HL-60/S4 (cell line): Measurements from ENCODE around the gene HLA-F.

Experiments used
- in situ Hi-C: fragments of 300-500 bp; cut with MboI; formaldehyde crosslinking; loops from 2 replicates; pipeline ENCODE4 v1.14.3; 2022; ENCODE audit warnings: low sequenced_read_pairs

Gene HLA-F

GRCh38 chr6:29723262-29723665 lies at the start of gene HLA-F:
TSS of gene HLA-F (plus strand) at chr6:29723434. CDS start at chr6:29723464, 30 bp downstream.
- in situ Hi-C loops, result no loop called here

GRCh38 chr6:29674008-29674407 lies 49.2 kb upstream of the HLA-F start:
- in situ Hi-C loops, result no loop called here

GRCh38 chr6:29675561-29675960 lies 47.7 kb upstream of the HLA-F start:
- in situ Hi-C loops, result no loop called here

DNA sequence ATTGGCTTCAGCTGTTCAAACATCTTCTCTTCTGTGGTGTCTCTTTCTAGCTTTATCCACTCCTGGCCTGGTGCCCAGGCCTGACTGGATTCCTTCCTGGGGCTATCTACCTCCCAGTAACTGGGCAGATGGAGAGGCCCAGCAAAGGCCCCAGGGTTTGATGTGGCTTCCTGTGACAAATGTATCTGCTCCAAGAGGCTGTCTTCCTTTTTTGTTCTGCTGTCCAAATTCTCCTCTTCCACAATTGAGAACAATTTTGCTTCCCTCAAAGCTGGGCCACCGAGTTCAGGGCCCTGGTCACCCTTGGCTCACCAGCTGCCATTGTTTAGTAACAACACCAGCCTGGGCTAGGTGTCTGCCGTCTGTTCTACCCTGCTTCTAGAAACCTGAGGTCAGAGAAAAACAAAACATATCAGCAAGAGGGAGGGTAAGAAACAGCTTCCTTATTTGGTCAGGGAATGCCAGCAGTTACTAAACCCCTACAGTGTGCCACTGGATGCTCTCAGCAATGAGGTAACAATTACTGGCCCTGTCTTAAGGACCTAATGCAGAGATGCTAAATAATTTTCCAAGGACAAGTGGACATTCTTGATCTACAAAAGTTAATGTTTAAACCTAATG lies 46.1 kb upstream of the HLA-F start:
- in situ Hi-C loops, result no loop called here

DNA sequence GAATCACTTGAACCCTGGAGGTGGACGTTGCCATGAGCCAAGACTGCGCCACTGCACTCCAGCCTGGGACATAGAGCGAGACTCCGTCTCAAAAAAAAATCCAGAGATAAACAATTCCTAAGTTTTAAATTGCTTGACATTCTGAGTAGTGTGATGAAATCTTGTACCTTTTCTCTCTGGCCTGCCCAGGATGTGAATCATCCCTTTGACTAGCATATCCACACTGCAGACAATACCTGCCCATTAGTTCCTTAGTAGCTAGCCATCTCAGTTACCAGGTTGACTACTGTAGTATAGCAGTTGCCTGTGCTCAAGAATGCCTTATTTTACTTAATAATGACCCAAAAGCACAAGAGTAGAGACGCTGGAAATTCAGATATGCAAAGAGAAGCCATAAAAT lies 45.1 kb upstream of the HLA-F start:
- in situ Hi-C loops, result no loop called here

GRCh38 chr6:29679962-29680361 lies 43.3 kb upstream of the HLA-F start:
- in situ Hi-C loops, result no loop called here

GRCh38 chr6:29680416-29680815 lies 42.8 kb upstream of the HLA-F start:
- in situ Hi-C loops, result no loop called here

DNA sequence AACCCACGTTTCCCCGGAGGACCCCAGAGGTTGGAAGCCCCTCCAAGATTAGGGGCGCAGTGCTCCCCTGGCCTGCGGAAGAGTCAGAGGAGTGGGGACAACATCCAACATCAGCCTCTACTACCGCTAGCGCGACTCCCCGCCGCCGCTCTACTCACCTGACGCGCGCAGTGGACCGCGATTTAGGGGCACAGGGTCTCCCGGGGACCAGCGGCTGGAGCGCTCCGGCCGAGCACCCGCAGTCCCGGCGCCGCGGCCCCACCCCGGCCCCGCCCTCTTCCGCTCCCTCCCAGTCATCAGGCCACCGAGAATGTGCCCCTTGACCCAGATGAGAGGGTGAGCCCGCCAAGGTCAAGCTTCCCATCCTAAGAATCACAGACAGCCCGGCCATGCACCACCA lies 42.3 kb upstream of the HLA-F start, which contains the start of gene ZFP57:
ZFP57 (minus strand) TSS at position 249 of the 400 bp plus-strand sequence. CDS start 4,149 bp downstream, outside the sequence.
- in situ Hi-C loops, result no loop called here

DNA sequence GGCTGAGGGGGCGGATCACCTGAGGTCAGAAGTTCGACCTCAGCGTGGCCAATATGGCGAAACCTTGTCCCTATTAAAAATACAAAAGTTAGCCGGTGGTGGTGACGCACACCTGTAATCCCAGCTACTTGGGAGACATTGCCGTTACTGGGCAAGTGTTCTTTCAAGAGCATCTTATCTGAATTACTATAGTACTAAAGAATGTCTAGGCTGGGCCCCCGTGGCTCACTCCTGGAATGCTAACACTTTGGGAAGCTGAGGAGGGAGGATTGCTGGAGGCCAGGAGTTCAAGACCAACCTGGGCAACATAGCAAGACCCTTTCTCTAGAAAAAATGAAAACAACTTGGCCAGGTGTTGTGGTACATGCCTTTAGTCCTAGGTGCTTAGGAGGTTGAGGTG lies 41.4 kb upstream of the HLA-F start:
- in situ Hi-C loops, result no loop called here

GRCh38 chr6:29685718-29686326 lies 37.4 kb upstream of the HLA-F start:
- in situ Hi-C loops, result no loop called here

- in situ Hi-C loops, result no loop called here
Observed at GRCh38 chr6:29694637-29695036, 28.6 kb upstream of the HLA-F start.

DNA sequence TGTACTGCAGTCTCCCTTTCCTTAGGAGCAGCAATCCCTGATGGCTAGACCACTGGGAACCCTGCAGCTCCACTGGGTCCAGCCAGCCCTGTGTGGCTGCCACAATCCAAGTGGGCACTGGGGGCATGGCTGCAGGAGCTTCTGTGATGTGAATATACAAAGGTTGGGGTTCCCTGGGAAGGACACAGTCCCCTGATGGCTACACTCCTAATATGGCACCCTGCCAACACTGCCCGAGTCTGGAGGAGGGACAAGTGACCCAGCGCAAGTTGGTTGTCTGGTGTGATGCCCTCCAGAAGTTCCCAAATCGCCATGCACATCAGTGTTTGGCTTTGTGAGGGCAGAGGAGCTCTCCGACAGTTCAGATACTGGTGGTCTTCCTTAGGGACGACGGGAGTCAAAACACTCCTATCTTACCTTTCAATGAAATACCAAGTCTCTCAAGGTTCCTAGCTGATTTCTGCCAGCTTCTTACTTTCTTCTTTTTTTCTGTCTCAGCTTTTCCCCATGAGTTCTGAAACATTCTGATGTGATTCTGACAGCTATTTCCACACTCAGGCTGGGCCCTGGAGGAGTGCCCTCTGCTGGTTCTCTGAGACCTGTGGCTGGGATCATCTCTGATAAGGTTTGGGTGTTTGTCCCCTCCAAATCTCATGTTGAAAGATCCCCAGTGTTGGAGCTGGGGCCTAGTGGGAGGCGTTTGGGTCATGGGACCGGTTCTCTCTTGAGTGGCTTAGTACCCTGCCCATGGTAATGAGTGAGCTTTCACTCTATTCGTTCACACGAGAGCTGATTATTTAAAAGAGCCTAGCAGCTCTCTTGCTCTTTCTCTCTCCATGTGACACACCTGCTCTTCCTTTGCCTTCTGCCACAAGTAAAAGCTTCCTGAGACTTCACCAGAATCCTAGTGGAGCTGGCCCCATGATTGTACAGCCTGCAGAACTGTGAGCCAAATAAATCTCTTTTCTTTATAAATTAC lies 26.8 kb upstream of the HLA-F start:
- in situ Hi-C loops, result no loop called here

DNA sequence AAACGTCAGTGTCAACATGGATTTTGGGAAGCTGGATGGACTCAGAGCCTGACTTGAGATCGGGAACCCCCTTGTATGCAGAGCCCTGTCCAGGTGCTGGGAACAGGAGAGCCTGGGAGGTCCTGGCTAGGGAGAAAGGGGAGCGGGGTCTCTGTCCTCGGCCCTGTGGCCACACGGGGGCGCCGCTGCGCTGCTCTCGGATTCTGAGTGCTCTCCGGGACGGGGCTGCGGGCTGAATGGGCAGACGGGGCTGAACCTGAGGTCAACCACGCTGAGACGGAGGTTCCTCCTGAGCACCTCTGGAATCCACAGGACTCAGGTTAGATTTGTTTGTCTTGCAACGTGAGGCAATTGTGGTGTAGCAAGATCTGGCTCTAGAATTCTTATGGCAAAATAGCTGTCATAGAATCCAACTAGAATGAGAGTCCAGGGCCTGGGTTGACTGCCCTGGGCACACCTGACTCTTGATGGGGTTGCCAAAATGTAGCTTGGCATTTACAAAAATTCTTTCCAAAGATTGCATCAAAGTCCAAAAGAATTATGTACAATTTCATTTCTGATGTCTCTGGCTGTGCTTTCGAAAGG lies 20.6 kb upstream of the HLA-F start:
- in situ Hi-C loops, result no loop called here

DNA sequence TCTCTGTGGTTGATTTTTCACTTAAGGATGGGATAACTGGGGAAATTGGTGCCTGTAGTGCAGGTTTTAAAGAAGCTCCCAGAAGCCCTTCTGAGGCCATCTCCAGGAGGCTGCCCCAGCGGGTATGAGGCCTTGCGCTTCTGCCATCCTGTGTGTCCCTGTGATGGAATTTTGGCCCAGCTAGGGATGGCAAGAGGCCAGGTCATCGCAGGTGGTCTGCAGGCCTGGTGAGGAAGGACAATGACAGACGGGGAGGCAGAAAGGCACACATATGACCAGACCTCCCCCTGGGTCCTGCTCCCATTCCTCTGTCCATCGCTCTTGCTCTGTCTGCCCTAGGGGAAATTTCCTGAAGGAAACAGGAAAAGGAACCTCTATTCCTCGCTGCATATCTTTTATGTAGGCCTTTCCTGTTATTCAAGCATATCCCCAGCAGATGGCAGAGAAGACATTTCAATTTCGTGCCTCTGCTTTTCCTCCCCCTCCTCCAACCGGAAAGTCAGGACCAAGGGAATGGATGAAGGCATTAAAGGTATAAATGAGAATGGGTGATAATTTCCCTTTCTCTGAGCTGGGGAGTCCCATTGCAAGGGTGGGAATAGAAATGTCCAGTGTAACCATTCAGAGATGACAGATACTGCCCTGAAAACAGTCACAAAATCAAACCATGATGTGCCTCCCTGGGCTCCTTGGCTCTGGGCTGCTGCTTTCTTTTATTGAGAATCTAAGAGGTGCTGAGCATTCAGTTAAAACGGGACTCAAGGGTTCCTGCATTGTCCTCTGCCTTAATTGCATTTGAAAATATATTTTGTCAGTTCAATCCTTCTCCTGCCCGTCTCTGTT lies 17.6 kb upstream of the HLA-F start:
- in situ Hi-C loops, result no loop called here

- in situ Hi-C loops, result no loop called here
Observed at GRCh38 chr6:29708432-29709179, 14.6 kb upstream of the HLA-F start.

DNA sequence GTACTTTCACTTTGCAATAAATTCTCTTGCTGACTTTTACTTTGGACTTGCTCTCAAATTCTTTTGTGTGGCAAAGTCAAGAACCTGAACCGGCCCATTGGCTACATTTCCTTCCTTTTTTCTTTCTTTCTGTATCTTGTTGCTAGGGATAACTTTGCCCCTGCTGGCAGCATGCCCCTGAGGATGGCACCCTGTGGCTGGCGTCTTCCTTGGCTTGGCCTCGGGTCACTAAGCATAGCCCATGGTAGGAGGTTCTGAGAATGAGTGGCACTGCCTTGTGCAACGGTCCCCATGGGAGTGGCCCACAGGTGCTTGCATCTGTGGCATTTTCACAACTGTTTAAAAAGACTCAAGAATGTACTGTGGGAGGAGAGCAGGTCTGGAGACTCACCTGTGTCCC lies 14.0 kb upstream of the HLA-F start:
- in situ Hi-C loops, result no loop called here

GRCh38 chr6:29710281-29710941 lies 12.8 kb upstream of the HLA-F start:
- in situ Hi-C loops, result no loop called here

GRCh38 chr6:29720863-29721262 lies 2.4 kb upstream of the HLA-F start:
- in situ Hi-C loops, result no loop called here
